ENCODE data around the gene LY9. TPM values are rescaled to one million over a fixed set of nuclear protein-coding genes. Genes with fewer than 3 reads are reported as not detected.

LY9 gene, protein sequence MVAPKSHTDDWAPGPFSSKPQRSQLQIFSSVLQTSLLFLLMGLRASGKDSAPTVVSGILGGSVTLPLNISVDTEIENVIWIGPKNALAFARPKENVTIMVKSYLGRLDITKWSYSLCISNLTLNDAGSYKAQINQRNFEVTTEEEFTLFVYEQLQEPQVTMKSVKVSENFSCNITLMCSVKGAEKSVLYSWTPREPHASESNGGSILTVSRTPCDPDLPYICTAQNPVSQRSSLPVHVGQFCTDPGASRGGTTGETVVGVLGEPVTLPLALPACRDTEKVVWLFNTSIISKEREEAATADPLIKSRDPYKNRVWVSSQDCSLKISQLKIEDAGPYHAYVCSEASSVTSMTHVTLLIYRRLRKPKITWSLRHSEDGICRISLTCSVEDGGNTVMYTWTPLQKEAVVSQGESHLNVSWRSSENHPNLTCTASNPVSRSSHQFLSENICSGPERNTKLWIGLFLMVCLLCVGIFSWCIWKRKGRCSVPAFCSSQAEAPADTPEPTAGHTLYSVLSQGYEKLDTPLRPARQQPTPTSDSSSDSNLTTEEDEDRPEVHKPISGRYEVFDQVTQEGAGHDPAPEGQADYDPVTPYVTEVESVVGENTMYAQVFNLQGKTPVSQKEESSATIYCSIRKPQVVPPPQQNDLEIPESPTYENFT
- total RNA-seq: not detected in 2 replicates
- long read RNA-seq: 0 reads

DNA sequence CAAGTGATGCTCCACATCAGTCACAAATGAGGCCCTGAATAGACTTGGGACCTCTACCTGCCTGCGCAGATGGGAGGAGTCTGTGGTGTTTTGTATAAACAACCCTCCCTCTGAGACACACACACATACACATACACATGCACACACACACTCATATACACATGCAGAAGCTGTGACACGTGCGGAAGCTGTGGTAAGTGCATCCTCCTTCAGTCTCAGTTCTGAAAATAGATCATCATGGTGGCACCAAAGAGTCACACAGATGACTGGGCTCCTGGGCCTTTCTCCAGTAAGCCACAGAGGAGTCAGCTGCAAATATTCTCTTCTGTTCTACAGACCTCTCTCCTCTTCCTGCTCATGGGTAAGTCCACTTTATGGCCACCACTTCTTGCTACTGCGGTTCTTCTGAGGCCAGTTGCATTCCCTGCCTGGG, at the start of gene LY9:
TSS of gene LY9 (plus strand) at position 224 of the 433 bp plus-strand sequence. CDS start at position 238, 14 bp downstream.
- Mint-ChIP-seq H3K27ac (no peak within 1 kb of the TSS), H3K4me3 (ENCODE audit: low read depth) (no peak within 1 kb of the TSS), H3K4me1 (ENCODE audit: low read depth) (no peaks in the 10 kb centered on the region), H3K9me3 (ENCODE audit: low read depth) (no peaks in the 10 kb centered on the region), H3K27me3 (no peaks in the 10 kb centered on the region), H3K36me3 (ENCODE audit: insufficient read depth) (no peaks in the 10 kb centered on the region)
- no peak for DNase-seq (ENCODE audit: low spot score, unreplicated experiment)
- TF ChIP-seq, protein P1, sequence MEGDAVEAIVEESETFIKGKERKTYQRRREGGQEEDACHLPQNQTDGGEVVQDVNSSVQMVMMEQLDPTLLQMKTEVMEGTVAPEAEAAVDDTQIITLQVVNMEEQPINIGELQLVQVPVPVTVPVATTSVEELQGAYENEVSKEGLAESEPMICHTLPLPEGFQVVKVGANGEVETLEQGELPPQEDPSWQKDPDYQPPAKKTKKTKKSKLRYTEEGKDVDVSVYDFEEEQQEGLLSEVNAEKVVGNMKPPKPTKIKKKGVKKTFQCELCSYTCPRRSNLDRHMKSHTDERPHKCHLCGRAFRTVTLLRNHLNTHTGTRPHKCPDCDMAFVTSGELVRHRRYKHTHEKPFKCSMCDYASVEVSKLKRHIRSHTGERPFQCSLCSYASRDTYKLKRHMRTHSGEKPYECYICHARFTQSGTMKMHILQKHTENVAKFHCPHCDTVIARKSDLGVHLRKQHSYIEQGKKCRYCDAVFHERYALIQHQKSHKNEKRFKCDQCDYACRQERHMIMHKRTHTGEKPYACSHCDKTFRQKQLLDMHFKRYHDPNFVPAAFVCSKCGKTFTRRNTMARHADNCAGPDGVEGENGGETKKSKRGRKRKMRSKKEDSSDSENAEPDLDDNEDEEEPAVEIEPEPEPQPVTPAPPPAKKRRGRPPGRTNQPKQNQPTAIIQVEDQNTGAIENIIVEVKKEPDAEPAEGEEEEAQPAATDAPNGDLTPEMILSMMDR (IDR thresholded peaks at IDR 0.05; ENCODE audit: unreplicated experiment): no peak

DNA sequence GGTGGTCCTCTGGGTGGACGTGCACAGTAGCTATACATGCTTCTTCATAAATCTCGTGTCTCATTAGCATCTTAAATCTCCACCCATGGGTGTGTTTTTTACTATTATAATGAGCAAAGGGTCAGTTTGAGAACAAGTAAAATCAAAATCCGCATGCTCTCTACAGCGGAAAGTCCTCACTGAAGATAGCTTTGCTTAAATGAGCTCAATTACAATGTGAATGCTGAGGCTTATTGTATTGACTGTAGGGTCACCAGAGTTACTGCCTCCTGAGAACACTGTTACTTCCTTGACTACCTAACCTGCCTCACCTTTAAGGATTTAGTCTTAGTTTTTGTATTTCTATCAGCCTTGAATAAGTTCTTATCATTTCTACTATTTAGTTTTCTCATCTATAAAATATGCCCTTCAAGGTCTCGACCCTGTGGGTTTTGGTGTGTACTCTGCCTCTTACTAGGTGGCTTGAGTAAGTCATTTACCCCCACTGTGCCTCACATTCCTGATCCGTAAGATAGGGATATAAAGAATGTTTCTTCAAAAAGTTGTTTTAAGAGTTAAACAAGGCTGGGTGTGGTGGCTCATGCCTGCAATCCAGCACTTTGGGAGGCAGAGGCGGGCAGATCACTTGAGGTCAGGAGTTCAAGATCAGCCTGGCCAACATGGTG, 49.0 kb upstream of the LY9 start:
- H3K27ac Mint-ChIP-seq: no peak overlapping the region
- peaks cover 23% of the 10 kb centered on the region for H3K27me3 Mint-ChIP-seq
- H3K36me3 Mint-ChIP-seq (ENCODE audit: insufficient read depth): no peaks in the 10 kb centered on the region
- no peak for DNase-seq (ENCODE audit: low spot score, unreplicated experiment)
- TF ChIP-seq, protein P1 (IDR thresholded peaks at IDR 0.05; ENCODE audit: unreplicated experiment): no peak
- no peaks in the 10 kb centered on the region for H3K4me1 Mint-ChIP-seq (ENCODE audit: low read depth)
- no peak overlapping the region for H3K4me3 Mint-ChIP-seq (ENCODE audit: low read depth)
- no peaks in the 10 kb centered on the region for H3K9me3 Mint-ChIP-seq (ENCODE audit: low read depth)

DNA sequence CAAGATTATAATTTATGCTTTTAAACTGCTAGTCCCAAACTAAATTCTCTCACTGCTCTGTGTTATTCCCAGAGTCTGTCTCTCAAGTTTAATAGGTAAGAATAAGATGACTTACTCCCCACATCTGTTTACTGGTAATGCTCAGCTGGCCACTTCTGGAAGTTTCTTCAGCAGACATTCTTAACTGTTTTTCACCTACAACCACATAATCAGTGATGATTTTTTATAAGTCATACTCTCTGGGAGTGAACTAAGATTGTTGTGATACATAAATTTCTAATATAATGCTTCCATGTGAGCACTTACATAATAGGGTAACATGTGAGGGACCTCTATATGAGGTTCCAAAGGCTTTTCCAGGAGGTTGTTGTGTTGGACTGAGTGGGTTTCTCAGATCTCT, 48.3 kb upstream of the LY9 start:
- Mint-ChIP-seq H3K4me3 (ENCODE audit: low read depth) (no peak overlapping the region), H3K4me1 (ENCODE audit: low read depth) (peaks cover 2% of the 10 kb centered on the region), H3K27ac (no peak overlapping the region), H3K9me3 (ENCODE audit: low read depth) (no peaks in the 10 kb centered on the region), H3K27me3 (peaks cover 30% of the 10 kb centered on the region), H3K36me3 (ENCODE audit: insufficient read depth) (no peaks in the 10 kb centered on the region)
- TF ChIP-seq, protein P1 (IDR thresholded peaks at IDR 0.05; ENCODE audit: unreplicated experiment): no peak
- no peak for DNase-seq (ENCODE audit: low spot score, unreplicated experiment)

DNA sequence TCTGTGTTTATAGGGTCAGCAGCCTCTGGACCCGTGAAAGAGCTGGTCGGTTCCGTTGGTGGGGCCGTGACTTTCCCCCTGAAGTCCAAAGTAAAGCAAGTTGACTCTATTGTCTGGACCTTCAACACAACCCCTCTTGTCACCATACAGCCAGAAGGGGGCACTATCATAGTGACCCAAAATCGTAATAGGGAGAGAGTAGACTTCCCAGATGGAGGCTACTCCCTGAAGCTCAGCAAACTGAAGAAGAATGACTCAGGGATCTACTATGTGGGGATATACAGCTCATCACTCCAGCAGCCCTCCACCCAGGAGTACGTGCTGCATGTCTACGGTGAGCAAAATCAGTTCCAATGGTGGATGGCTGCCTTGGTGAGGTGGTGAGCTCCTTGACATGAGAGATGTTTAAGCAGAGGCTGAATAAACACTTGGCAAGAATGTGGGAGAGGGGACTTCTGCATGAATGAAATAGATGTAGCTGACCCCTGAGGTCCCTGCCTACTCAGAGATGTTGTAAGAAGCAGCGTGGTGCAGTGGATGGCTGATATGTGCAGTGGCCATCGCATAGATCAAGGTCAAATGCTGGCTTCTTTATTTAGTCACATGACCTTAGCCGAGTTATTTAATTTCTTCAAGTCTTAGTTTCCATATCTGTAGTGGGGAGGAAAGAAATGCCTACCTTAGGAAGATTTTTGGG, 47.6 kb upstream of the LY9 start:
- DNase-seq (ENCODE audit: low spot score, unreplicated experiment): no peak
- TF ChIP-seq, protein P1 (IDR thresholded peaks at IDR 0.05; ENCODE audit: unreplicated experiment): no peak
- H3K9me3 Mint-ChIP-seq (ENCODE audit: low read depth): no peaks in the 10 kb centered on the region
- no peak overlapping the region for H3K4me3 Mint-ChIP-seq (ENCODE audit: low read depth)
- H3K27ac Mint-ChIP-seq: no peak overlapping the region
- no peaks in the 10 kb centered on the region for H3K36me3 Mint-ChIP-seq (ENCODE audit: insufficient read depth)
- peaks cover 5% of the 10 kb centered on the region for H3K4me1 Mint-ChIP-seq (ENCODE audit: low read depth)
- peaks cover 35% of the 10 kb centered on the region for H3K27me3 Mint-ChIP-seq

DNA sequence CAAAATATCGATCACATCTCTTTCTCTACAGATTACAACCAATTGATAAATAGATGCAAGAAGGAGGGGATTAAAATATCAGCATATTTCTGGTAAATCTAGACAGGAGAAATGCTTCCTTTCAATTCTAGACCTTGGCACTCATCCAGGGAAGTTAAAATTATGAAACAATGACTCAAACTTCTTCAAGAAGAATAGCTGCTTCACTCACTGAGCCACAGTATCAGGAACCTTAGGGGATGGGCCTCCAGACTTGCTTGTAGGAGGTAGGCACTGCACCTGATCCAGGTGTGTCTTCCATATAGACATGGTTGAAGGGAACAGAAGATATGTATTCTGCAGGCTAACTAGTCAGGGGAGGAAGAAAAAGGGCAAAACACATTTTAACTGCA, 47.1 kb upstream of the LY9 start:
- peaks cover 5% of the 10 kb centered on the region for H3K4me1 Mint-ChIP-seq (ENCODE audit: low read depth)
- no peak overlapping the region for H3K4me3 Mint-ChIP-seq (ENCODE audit: low read depth)
- peaks cover 35% of the 10 kb centered on the region for H3K27me3 Mint-ChIP-seq
- no peaks in the 10 kb centered on the region for H3K36me3 Mint-ChIP-seq (ENCODE audit: insufficient read depth)
- TF ChIP-seq, protein P1 (IDR thresholded peaks at IDR 0.05; ENCODE audit: unreplicated experiment): no peak
- H3K9me3 Mint-ChIP-seq (ENCODE audit: low read depth): no peaks in the 10 kb centered on the region
- no peak for DNase-seq (ENCODE audit: low spot score, unreplicated experiment)
- no peak overlapping the region for H3K27ac Mint-ChIP-seq
